K562 (cell line): Measurements from ENCODE around the gene RGS5. TPM values are rescaled to one million over a fixed set of nuclear protein-coding genes. Genes with fewer than 3 reads are reported as not detected.

ENCODE experiments used
- ATAC-seq: fragments of 200-7000 bp; cut with Tn5 transposase; 3 replicates; pipeline ENCODE4 v1.9.1; 2020; ENCODE audit warnings: moderate library complexity
- Bru-seq: library from RNA; stranded (reverse); fragments of 400-500 nt; gene quantifications from one replicate; lab custom pipeline; 2021; lab: Mats Ljungman, UMichigan
- BruChase-seq, 2 experiments: library from RNA; stranded (reverse); fragments of 400-500 nt; gene quantifications; one replicate each; lab custom pipeline; 2021; lab: Mats Ljungman, UMichigan
- BruUV-seq: library from RNA; stranded (reverse); fragments of 400-500 nt; replicated peaks from 2 replicates; lab custom pipeline; 2021; lab: Mats Ljungman, UMichigan
- CTCF ChIA-PET: fragments of 300-600 bp; formaldehyde crosslinking; extraction: SDS; loops from one replicate; lab custom pipeline; 2021; ENCODE audit warnings: low intra/inter-chr PET ratio; lab: Yijun Ruan, JAX
- POLR2A ChIA-PET: fragments of 300-600, 350-650 bp; sonication (Branson Sonifier 250); formaldehyde crosslinking; extraction: SDS; loops from one replicate; lab custom pipeline; 2021; ENCODE audit warnings: antibody characterized with exemption, inconsistent platforms; lab: Yijun Ruan, JAX
- DNase-seq, 4 experiments: peaks; one replicate each; pipeline versions ENCODE4 v3.0.0 to v3.0.0-alpha.2; 2011 to 2018; ENCODE audit warnings: low spot score in 3 of 4, mixed read lengths in 3 of 4; ENCODE audit errors: extremely low read depth in 1 of 4
- FAIRE-seq: peaks from 2 replicates; lab custom pipeline; 2011; peaks lifted over from hg19 to GRCh38; lab: Jason Lieb, UNC
- H2AFZ ChIP-seq: 2 replicates; pipeline ENCODE4 v1.6.0; 2011; ENCODE audit warnings: low read depth, low read length, control low read depth, inconsistent platforms
- H3K27ac ChIP-seq: fragments of 200-600 bp; 3 replicates; pipeline ENCODE4 v1.8.0; 2011; ENCODE audit warnings: low read depth, mild to moderate bottlenecking, control low read depth, inconsistent platforms, low read length, moderate library complexity, mixed read lengths; ENCODE audit errors: extremely low read depth
- H3K27me3 ChIP-seq, 2 experiments: fragments of 300-600 bp in 1 of 2; 2 replicates in 1 of 2; 3 replicates in 1 of 2; pipeline versions ENCODE4 v1.6.0 to v1.8.0; 2011; ENCODE audit warnings: inconsistent platforms in 2 of 2, low read length in 2 of 2, mild to moderate bottlenecking in 1 of 2, mixed read lengths in 1 of 2, moderate library complexity in 1 of 2; ENCODE audit not compliant: control insufficient read depth in 2 of 2, insufficient read depth in 2 of 2
- H3K36me3 ChIP-seq: fragments of 300-600 bp; 3 replicates; pipeline ENCODE4 v1.8.0; 2011; ENCODE audit warnings: mild to moderate bottlenecking, low read length, inconsistent platforms; ENCODE audit not compliant: control insufficient read depth, insufficient read depth
- H3K4me1 ChIP-seq, 2 experiments: fragments of 200-600 bp in 1 of 2; replicated peaks in 1 of 2; 2 replicates in 1 of 2; 3 replicates in 1 of 2; pipeline versions ENCODE4 v1.5.1 to v1.8.0; 2011; ENCODE audit warnings: inconsistent platforms in 2 of 2, low read length in 2 of 2, mild to moderate bottlenecking in 1 of 2, mixed read lengths in 1 of 2, moderate library complexity in 1 of 2; ENCODE audit not compliant: control insufficient read depth in 2 of 2, insufficient read depth in 2 of 2
- H3K4me2 ChIP-seq: 2 replicates; pipeline ENCODE4 v1.6.1; 2011; ENCODE audit warnings: low read length, control low read depth, inconsistent platforms, mixed read lengths; ENCODE audit not compliant: insufficient read depth
- H3K4me3 ChIP-seq: fragments of 200-600 bp; sonication (generic), shearing (Covaris generic); 2 replicates; pipeline ENCODE4 v1.5.1; 2016; ENCODE audit warnings: control low read depth, inconsistent platforms
- H3K79me2 ChIP-seq: fragments of 200-600 bp; 3 replicates; pipeline ENCODE4 v1.8.0; 2011; ENCODE audit warnings: low read length, inconsistent platforms; ENCODE audit not compliant: control insufficient read depth, insufficient read depth
- H3K9ac ChIP-seq, 2 experiments: 2 replicates each; pipeline versions ENCODE4 v1.6.0 to v1.6.1; 2011; ENCODE audit warnings: low read depth in 2 of 2, low read length in 2 of 2, control low read depth in 1 of 2, inconsistent platforms in 1 of 2, mild to moderate bottlenecking in 1 of 2, mixed read lengths in 1 of 2; ENCODE audit not compliant: insufficient read depth in 1 of 2
- H3K9me1 ChIP-seq: one replicate; pipeline ENCODE4 v1.6.0; 2011; ENCODE audit warnings: inconsistent platforms, mild to moderate bottlenecking, low read length, moderate library complexity; ENCODE audit not compliant: control insufficient read depth, insufficient read depth
- H3K9me3 ChIP-seq: replicated peaks from 2 replicates; pipeline ENCODE4 v1.5.1; 2011; ENCODE audit warnings: low read depth, low read length, inconsistent platforms; ENCODE audit not compliant: control insufficient read depth, insufficient read depth
- H4K20me1 ChIP-seq: replicated peaks from 2 replicates; pipeline ENCODE4 v1.6.1; 2011; ENCODE audit warnings: low read length, inconsistent platforms, mixed read lengths; ENCODE audit not compliant: control insufficient read depth, insufficient read depth
- BHLHE40 ChIP-seq: IDR thresholded peaks from 2 replicates; pipeline ENCODE4 v1.6.1; 2011; ENCODE audit warnings: low read length, improper control_type of control experiment
- CC2D1A ChIP-seq: fragments of 450-650 bp; IDR thresholded peaks from 2 replicates; pipeline ENCODE4 v1.6.1; 2017; ENCODE audit warnings: mild to moderate bottlenecking
- GATAD2A ChIP-seq: fragments of 450-650 bp; IDR thresholded peaks from 2 replicates; pipeline ENCODE4 v1.6.1; 2017
- HOXB6 ChIP-seq: fragments of 250-450 bp; sonication (Bioruptor Pico); IDR thresholded peaks from 2 replicates; pipeline ENCODE4 v1.5.1; 2022; ENCODE audit warnings: mild to moderate bottlenecking, borderline replicate concordance
- NCOA4 ChIP-seq: fragments of 450-650 bp; IDR thresholded peaks from 2 replicates; pipeline ENCODE4 v1.6.1; 2018; ENCODE audit warnings: mild to moderate bottlenecking; ENCODE audit not compliant: partially characterized antibody
- NEUROD1 ChIP-seq: fragments of 150-350 bp; IDR thresholded peaks from 2 replicates; pipeline ENCODE4 v1.6.1; 2014; ENCODE audit warnings: borderline replicate concordance, low read length, low read depth; ENCODE audit not compliant: partially characterized antibody
- PCBP1 ChIP-seq: fragments of 200-400 bp; formaldehyde crosslinking; IDR thresholded peaks from 2 replicates; pipeline ENCODE4 v1.6.1; 2018; ENCODE audit warnings: mild to moderate bottlenecking, low read depth, low read length; ENCODE audit not compliant: poor library complexity, severe bottlenecking
- POLR3G ChIP-seq: IDR thresholded peaks from 2 replicates; pipeline ENCODE4 v1.6.1; 2011; ENCODE audit not compliant: insufficient read length, insufficient replicate concordance; ENCODE audit errors: extremely low read depth
- ZNF124 ChIP-seq: sonication (generic); formaldehyde crosslinking; IDR thresholded peaks from 2 replicates; pipeline ENCODE4 v1.8.1; 2022; ENCODE audit warnings: missing genetic modification reagents
- WGBS: fragments of 100-300 bp; shearing (Covaris generic); methylation state at CpG from one replicate; pipeline ENCODE4 v1.1.6; 2016; ENCODE audit warnings: low coverage, mixed read lengths; ENCODE audit not compliant: insufficient coverage; ENCODE audit errors: missing lambda C conversion rate; 5-methylcytosine and 5-hydroxymethylcytosine counted together
- in situ Hi-C: fragments of 300-500 bp; cut with MboI; formaldehyde crosslinking; loops from 4 replicates; pipeline ENCODE4 v1.15.0; 2018; ENCODE audit warnings: inconsistent platforms, mixed read lengths
- intact Hi-C: fragments of 100-400 bp; cut with micrococcal nuclease; formaldehyde crosslinking; loops from 2 replicates; pipeline ENCODE4 v1.14.2; 2022
- long read RNA-seq, 3 experiments: library from polyadenylated mRNA in 2 of 3; library from RNA in 1 of 3; unstranded in 2 of 3; stranded (forward) in 1 of 3; transcript quantifications; one replicate each; pipeline ENCODE4 v2.0.0, GENCODE V29; 2019 to 2022
- polyA minus RNA-seq, 3 experiments: library from RNA; depleted of rRNA, polyadenylated mRNA; stranded (reverse); fragments of >200 nt; gene quantifications; 2 replicates each; pipeline ENCODE4 v1.2.3, GENCODE V29; 2011
- polyA plus RNA-seq, 8 experiments: library from polyadenylated mRNA; depleted of rRNA in 4 of 8; stranded (reverse) in 5 of 8; unstranded in 3 of 8; fragments of >200 nt; fragmentation: Nextera tagmentation in 2 of 8; fragmentation: Illumina TruSeq in 1 of 8; extraction: Ambion mirVana in 2 of 8; extraction: Trizol in 1 of 8; gene quantifications; 2 replicates each; pipeline versions ENCODE4 v1.2.1 to v1.2.3, GENCODE V29; 2011 to 2014; ENCODE audit warnings: inconsistent platforms in 1 of 8, missing spikeins in 1 of 8
- total RNA-seq, 7 experiments: library from RNA; depleted of rRNA in 6 of 7; stranded (reverse); fragments of >200 nt in 6 of 7; fragmentation: Illumina TruSeq in 2 of 7; extraction: Trizol in 2 of 7; gene quantifications; 2 replicates each; pipeline versions ENCODE4 v1.2.1 to v1.2.3, GENCODE V29; 2011 to 2021; ENCODE audit warnings: low replicate concordance in 1 of 7
- TF ChIP-seq, protein P1 (sequence below): sonication (generic); formaldehyde crosslinking; IDR thresholded peaks from 2 replicates; pipeline ENCODE4 v1.8.1; 2023; ENCODE audit warnings: mild to moderate bottlenecking, missing genetic modification reagents
- TF ChIP-seq, protein P2 (sequence below): fragments of 250-450 bp; sonication (Bioruptor Pico); IDR thresholded peaks from 2 replicates; pipeline ENCODE4 v1.8.0; 2022; ENCODE audit warnings: inconsistent platforms, mild to moderate bottlenecking, moderate library complexity, borderline replicate concordance
- TF ChIP-seq, protein P3 (sequence below): sonication (generic); formaldehyde crosslinking; IDR thresholded peaks from 2 replicates; pipeline ENCODE4 v1.8.0; 2022; ENCODE audit warnings: missing genetic modification reagents, mild to moderate bottlenecking, borderline replicate concordance

The RGS5 gene
- 22.3 and 22.5 TPM in 2 replicates for total RNA-seq (2011; cell fraction: chromatin; rRNA removed; ENCODE audit: low replicate concordance)
- 3.3 and 9.1 TPM in 2 replicates for total RNA-seq (2011; cell fraction: nucleolus; rRNA removed)
- total RNA-seq (2011; cell fraction: nucleoplasm; rRNA removed) = 7.9 and 10.0 TPM in 2 replicates
- total RNA-seq (2014; rRNA removed) = 2.6 and 2.7 TPM in 2 replicates
- 2.4 and 4.4 TPM in 2 replicates for total RNA-seq (2014; rRNA removed; fragmentation: Illumina TruSeq; extraction: Trizol)
- 1.9 and 2.1 TPM in 2 replicates for total RNA-seq (2015; rRNA removed; fragmentation: Illumina TruSeq; extraction: Trizol)
- 0.71 and 0.87 TPM in 2 replicates for total RNA-seq (2021)
- polyA plus RNA-seq (2011; rRNA removed) = 2.8 and 3.4 TPM in 2 replicates
- 0.39 and 1.4 TPM in 2 replicates for polyA plus RNA-seq (2011; cell fraction: cytosol; rRNA removed)
- polyA plus RNA-seq (2011; cell fraction: nucleus; rRNA removed) = 14.1 and 17.3 TPM in 2 replicates
- polyA plus RNA-seq (2012) = 1.9 and 2.5 TPM in 2 replicates
- 1.4 and 1.7 TPM in 2 replicates for polyA plus RNA-seq (2014; fragmentation: Illumina TruSeq; extraction: Trizol)
- polyA plus RNA-seq (2014; fragmentation: Nextera tagmentation; extraction: Ambion mirVana) = 1 to 10 TPM; 1.7 to 2.4 TPM
- polyA plus RNA-seq (2014; rRNA removed) = 5.3 and 9.2 TPM in 2 replicates
- 6.7 and 10.2 TPM in 2 replicates for polyA minus RNA-seq (2011; rRNA and poly(A)+ RNA removed)
- not detected in 2 replicates for polyA minus RNA-seq (2011; cell fraction: cytosol; rRNA and poly(A)+ RNA removed)
- polyA minus RNA-seq (2011; cell fraction: nucleus; rRNA and poly(A)+ RNA removed) = 4.3 and 16.6 TPM in 2 replicates
- Bru-seq, nascent RNA = percentile 30 among the genes with signal in this experiment
- percentile 28 among the genes with signal in this experiment for BruChase-seq, experiment 1, labeled RNA remaining after a 2-hour chase
- percentile 25 among the genes with signal in this experiment for BruChase-seq, experiment 2, labeled RNA remaining after a 6-hour chase
- long read RNA-seq, experiment 1, partial matches to known transcripts = 0 of 3 reads
- long read RNA-seq, experiment 1, other reads (novel, unspliced or antisense) = 3 of 3 reads
- long read RNA-seq, experiment 2 = 0 reads
- long read RNA-seq, experiment 3, partial matches to known transcripts = 0 of 1 reads
- long read RNA-seq, experiment 3, other reads (novel, unspliced or antisense) = 1 of 1 reads

DNA sequence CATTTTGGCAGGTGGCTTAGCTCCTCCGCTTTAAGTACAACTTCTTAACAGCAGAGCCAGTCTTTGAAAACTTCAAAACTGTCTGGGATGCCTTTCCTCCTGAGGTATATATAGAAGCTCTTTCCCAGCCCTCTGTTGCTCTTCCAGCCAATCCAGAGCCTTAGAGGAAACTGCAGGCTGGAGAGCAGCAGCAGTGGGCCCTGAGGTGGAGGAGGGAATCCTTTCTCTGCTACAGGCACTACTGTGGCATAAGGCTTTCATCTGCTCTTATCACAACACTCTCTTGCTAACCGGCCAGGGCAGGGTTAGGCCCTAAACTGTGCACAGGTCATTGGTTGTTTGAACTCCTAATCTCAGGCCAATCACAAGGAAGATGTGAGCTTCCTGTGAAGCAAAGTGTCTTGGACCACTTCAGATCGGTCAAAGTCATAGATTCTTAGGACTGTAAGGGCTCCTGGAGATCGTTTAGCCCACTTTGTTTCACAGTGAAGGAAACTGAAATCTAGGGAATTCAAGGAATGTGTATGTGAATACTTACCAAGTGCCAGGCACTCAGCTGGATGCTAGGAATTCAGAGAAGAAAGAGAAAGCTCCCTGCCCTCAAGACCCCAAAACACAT is at the start of gene RGS5:
RGS5 (minus strand) TSS at position 84 of the 619 bp plus-strand sequence; CDS start at position 3, 81 bp downstream.
- POLR2A ChIA-PET = interaction anchor here (0.5 to 0.7 kb wide), 2 partner anchors 11 to 224 kb away, joined by 3 read pairs; no protein-coding TSS in a partner anchor
- no peaks in the 10 kb centered on the region for H3K9me1 ChIP-seq
- TF ChIP-seq, protein P1, sequence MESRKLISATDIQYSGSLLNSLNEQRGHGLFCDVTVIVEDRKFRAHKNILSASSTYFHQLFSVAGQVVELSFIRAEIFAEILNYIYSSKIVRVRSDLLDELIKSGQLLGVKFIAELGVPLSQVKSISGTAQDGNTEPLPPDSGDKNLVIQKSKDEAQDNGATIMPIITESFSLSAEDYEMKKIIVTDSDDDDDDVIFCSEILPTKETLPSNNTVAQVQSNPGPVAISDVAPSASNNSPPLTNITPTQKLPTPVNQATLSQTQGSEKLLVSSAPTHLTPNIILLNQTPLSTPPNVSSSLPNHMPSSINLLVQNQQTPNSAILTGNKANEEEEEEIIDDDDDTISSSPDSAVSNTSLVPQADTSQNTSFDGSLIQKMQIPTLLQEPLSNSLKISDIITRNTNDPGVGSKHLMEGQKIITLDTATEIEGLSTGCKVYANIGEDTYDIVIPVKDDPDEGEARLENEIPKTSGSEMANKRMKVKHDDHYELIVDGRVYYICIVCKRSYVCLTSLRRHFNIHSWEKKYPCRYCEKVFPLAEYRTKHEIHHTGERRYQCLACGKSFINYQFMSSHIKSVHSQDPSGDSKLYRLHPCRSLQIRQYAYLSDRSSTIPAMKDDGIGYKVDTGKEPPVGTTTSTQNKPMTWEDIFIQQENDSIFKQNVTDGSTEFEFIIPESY = no peak
- TF ChIP-seq CC2D1A (no peak), ZNF124 (CRISPR knock-in tag) (no peak), HOXB6 (CRISPR knock-in tag) (no peak), NCOA4 (no peak), POLR3G (no peak), BHLHE40 (no peak), PCBP1 (no peak), GATAD2A (no peak), NEUROD1 (no peak)
- TF ChIP-seq, protein P2, sequence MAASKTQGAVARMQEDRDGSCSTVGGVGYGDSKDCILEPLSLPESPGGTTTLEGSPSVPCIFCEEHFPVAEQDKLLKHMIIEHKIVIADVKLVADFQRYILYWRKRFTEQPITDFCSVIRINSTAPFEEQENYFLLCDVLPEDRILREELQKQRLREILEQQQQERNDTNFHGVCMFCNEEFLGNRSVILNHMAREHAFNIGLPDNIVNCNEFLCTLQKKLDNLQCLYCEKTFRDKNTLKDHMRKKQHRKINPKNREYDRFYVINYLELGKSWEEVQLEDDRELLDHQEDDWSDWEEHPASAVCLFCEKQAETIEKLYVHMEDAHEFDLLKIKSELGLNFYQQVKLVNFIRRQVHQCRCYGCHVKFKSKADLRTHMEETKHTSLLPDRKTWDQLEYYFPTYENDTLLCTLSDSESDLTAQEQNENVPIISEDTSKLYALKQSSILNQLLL (CRISPR knock-in tag) = no peak
- TF ChIP-seq, protein P3, sequence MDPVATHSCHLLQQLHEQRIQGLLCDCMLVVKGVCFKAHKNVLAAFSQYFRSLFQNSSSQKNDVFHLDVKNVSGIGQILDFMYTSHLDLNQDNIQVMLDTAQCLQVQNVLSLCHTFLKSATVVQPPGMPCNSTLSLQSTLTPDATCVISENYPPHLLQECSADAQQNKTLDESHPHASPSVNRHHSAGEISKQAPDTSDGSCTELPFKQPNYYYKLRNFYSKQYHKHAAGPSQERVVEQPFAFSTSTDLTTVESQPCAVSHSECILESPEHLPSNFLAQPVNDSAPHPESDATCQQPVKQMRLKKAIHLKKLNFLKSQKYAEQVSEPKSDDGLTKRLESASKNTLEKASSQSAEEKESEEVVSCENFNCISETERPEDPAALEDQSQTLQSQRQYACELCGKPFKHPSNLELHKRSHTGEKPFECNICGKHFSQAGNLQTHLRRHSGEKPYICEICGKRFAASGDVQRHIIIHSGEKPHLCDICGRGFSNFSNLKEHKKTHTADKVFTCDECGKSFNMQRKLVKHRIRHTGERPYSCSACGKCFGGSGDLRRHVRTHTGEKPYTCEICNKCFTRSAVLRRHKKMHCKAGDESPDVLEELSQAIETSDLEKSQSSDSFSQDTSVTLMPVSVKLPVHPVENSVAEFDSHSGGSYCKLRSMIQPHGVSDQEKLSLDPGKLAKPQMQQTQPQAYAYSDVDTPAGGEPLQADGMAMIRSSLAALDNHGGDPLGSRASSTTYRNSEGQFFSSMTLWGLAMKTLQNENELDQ (CRISPR knock-in tag) = no peak

More for the DNA sequence above, at the start of gene RGS5:
- intact Hi-C loops (no loop called here), in situ Hi-C loops (no loop called here)
- FAIRE-seq (no peak), DNase-seq (no peak), ATAC-seq (no peak)
- Histone ChIP-seq H3K9ac (no peak within 1 kb of the TSS), H3K27me3 (no peaks in the 10 kb centered on the region), H3K4me2 (no peak within 1 kb of the TSS), H3K79me2 (no peaks in the 10 kb centered on the region), H3K9me3 (no peaks in the 10 kb centered on the region), H3K36me3 (no peaks in the 10 kb centered on the region), H4K20me1 (no peaks in the 10 kb centered on the region), H3K4me1 (no peaks in the 10 kb centered on the region), H3K4me3 (no peak within 1 kb of the TSS), H3K27ac (no peak within 1 kb of the TSS), H2AFZ (no peak within 1 kb of the TSS)
- BruUV-seq = no TSS peak
- WGBS = 4% methylated on average over 4 of the region's 4 CpGs
- CTCF ChIA-PET = no interaction called here
